GM18517 (cell line): ENCODE results near the gene HDAC2.
"Not testable (repeated sequence)": the region's sequence is repeated elsewhere in the genome, so short reads cannot be mapped to it uniquely, and the experiment has no call there.

Experiments
- ATAC-seq: cut with Tn5 transposase; IDR thresholded peaks from one replicate; pipeline ENCODE4 v1.9.1; 2021; ENCODE audit warnings: mild to moderate bottlenecking, moderate library complexity; ENCODE audit not compliant: unreplicated experiment

Gene HDAC2

DNA sequence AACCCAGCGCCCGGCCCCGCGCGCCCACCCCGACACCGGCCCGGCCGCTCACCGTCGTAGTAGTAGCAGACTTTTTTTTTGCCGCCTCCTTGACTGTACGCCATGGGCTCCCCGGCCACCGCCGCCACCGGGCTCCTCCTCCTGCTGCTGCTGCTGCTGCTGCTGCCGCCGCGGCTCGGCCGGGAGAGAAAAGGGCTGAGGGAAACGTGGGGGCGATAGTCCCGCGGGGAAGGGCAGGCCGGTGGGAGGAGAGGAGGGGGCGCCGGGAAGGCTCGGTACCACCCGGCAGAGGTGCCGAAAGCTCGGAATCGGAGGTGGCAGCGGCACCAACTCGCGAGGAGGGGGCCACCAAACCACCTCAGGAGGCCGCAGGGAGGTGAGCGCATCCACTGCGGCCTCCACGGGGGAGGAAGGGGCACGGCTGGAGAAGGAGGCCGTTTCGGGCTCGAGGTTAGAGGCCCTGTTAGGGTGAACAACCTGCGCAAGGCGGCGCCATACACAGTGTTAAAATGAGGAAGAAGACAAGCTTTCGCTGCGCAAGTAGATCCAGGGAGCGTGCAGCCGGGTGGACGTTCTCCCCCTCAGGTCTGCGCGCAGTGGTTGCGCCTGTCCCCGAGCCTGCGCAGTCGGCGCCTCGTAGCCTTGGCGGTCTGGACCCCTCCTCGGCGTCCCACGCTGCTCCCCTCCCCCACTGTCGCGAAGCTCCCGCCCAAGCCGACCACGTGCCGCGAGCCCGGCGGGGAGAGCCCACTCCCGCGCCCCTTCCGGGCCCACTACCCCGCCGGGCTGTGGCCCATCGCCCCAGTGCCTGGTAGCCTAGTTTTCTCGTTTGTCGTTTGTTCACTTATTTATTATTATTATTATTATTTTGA, at the start of gene HDAC2:
TSS of gene HDAC2 (minus strand) at position 344 of the 872 bp plus-strand sequence. CDS start at position 104, 240 bp downstream.
- ATAC-seq: peak; percentile 92

- no peak for ATAC-seq
Measured at GRCh38 chr6:114020196-114020595, 49.2 kb upstream of the HDAC2 start.

- ATAC-seq: not testable (repeated sequence)
Measured at GRCh38 chr6:114017146-114017545, 46.2 kb upstream of the HDAC2 start.

- not testable (repeated sequence) for ATAC-seq
Measured at GRCh38 chr6:114014106-114014505, 43.2 kb upstream of the HDAC2 start.

DNA sequence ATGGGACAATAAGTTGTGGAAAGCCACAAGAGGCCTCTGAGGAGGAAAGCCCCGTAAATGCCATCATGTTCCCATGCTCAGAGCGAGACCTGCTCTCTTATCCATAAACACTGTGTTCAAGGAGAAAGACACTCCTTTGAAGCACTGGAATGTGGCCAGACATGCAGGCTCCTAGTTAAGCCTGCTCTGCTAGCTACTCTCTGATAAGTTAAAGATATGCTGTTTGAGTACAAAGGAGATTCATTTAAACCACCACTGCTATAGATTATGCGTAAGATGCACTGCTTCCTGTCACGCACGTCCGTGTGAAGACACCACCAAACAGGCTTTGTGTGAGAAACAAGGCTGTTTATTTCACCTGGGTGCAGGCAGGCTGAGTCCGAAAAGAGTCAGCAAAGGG, 40.5 kb upstream of the HDAC2 start:
- not testable (repeated sequence) for ATAC-seq

GRCh38 chr6:114010540-114010939, 39.6 kb upstream of the HDAC2 start:
- no peak for ATAC-seq

DNA sequence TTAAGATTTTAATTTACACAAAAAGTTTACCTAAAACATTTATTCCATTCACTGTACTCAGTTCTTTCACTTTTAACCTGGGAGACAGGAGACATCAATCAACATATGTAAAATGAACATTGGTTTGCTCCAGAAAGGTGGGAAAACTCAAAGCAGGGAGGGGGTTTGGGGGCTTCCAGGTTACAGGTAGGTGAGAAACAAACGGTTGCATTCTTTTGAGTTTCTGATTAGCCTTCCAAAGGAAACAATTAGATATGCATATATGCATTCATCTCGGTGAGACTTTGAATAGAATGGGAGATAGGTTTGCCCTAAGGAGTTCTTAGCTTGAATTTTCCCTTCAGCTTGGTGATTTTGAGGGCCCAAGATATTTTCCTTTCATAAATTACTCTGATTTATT, 38.2 kb upstream of the HDAC2 start:
- no peak for ATAC-seq

DNA sequence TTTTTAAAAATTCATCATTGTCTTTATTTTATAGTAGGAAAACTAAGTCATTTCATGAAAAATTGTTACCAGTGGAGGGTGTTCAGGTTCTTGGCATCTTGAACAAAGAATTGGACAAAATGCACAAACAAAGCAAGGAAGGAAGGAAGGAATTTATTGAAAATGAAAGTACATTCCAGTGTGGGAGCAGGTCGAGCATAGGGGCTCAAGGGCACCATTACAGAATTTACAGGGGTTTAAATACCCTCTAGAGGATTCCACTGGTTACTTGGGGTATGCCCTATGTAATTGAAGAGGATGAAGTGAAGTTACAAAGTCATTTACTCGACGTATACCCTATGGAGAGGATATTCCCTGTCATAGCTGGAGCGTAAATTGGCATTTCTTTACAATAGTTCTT, 37.4 kb upstream of the HDAC2 start:
- ATAC-seq: no peak

- no peak for ATAC-seq
Measured at GRCh38 chr6:114007516-114007915, 36.6 kb upstream of the HDAC2 start.

DNA sequence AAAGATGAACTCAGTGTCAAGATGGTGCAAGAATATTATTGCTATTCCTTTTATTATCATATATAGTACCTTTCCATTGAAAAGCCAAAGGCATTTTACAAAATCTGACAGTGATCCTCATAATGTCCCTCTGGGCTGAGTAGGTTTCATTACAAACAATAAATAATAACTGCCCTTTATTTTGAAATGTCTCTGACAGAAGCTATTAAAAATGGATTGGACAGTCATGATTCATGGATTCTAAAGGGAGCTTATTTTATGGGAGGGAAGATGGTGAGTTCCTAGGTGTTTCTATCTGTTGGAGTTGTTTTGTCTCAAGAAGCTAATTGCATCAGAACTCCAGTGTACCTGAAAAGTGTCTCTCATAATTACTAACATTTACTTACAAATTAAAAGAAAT, 30.4 kb upstream of the HDAC2 start:
- no peak for ATAC-seq

DNA sequence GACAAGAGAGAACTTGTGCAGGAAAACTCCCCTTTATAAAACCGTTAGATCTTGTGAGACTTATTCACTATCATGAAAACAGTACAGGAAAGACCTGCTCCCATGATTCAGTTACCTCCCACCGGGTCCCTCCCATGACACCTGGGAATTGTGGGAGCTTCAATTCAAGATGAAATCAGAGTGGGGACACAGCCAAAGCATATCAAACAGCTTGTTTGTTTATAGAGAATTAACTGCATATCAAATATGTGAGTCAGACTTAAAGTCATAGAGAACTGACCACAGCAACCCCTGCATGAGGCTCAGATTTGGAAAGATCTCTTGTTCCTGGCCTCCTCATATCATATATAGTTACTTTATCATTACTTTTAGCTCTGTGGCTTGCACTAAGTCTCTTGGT, 29.1 kb upstream of the HDAC2 start:
- ATAC-seq: no peak

DNA sequence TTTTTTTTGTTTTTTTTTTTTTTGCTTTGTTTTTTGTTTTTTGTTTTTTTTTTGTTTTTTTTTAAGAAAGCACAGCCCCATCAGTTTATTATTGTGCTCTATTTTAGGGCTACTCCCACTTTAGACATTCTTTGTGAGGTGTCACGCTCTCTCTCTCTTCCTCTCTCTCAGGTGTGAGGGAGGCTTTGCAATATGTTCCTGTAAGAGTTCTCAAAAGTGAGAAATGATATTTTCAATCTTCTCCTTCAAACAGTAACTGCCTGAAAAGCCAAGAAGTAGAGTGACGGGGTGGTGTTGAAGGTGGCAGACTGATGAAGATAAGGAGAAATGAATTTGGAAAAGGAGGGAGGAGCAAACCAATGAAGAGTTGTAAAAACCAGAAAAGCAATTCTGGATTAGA, 28.3 kb upstream of the HDAC2 start:
- no peak for ATAC-seq

DNA sequence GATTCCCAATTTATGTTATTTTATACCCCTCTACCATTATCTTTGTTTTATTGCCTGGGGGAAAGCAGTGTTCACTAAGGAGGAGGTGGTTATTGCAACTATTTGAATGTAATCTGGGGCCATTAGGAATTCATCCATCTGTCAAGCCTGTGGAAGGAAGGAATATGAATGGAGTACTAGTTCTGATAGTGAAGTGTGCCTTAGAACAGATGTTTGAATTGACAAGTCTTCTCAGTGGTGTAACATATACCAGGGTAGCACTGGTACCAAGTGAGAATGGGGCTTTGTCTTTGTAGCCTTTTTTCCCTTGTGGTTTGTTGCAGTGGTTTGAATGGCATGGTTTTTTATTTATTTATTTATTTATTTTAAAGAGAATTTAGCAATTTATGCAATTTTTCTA, 27.9 kb upstream of the HDAC2 start:
- ATAC-seq: no peak

DNA sequence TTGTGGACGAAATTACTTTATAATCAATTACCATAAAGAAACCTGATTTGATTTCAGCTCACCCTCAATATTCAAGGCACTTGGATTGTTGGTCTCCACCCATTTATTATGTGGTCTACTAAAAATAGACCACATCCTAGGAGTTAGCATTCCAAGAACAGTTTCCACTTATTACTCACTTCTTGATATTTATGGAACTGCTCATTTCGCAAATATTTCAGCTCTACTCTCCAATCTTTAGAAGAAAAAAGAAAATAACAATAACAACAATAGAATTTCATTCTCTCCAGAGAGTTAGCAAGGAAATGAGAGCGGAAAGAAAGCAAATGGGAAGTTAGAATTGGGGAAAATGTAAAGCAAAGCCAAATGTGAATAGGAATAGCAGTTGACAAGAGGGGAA, 26.2 kb upstream of the HDAC2 start:
- no peak for ATAC-seq

- no peak for ATAC-seq
Measured at GRCh38 chr6:113995634-113996033, 24.7 kb upstream of the HDAC2 start.

DNA sequence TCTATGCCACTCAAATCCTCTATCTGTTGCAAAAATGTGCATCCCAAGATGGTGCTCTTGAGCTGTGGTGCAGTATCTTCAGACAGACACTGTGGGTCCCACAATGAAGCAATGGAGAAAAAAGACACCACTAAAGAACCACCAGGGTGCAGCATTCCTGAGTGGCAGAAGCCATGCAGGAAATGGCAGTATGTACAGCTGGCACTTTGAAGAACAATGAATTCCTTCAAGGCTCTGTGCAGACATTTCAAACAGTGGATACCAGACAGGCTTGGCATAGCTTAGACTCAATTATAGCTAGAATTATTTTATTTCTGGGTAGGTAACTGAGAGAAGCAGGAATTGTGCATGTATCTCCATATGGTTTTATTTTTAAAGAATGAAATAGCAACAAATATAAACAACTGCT, 24.0 kb upstream of the HDAC2 start:
- peak; percentile 97 for ATAC-seq

DNA sequence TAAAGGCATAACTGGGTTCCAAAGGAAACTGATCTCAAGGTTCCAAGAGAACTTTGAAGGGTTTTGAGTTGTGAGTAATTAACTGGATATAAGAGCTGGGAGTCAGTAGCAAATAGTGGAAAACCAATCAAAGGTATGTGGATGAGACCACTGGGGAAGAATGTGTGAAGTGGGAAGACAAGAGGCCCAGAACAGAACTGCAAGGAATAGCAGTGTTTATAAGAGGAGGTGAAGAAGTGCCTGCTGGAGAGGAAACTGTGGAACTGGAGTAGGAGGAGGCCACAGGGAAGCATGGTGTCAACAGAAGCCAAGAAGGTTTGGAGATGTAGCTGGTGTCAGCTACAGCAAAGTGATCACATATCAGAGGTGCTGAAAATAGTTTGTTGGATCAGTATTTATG, 18.7 kb upstream of the HDAC2 start:
- ATAC-seq: no peak

DNA sequence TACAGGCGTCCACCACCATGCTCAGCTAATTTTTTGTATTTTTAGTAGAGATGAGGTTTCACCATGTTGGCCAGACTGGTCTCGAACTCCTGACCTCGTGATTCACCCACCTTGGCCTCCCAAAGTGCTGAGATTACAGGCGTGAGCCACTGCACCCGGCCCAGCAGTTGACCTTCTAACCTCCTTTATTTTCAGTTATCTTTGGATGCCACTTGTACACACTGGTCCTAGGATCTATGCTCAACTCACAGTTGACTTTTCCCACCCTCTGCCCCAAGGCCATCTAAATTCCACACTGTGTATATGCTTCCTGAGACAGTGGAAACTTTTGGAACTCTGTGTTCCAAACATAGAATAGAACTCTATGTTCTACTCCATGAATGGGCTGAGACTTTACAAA, 11.7 kb upstream of the HDAC2 start:
- ATAC-seq: not testable (repeated sequence)

GRCh38 chr6:113982055-113982550, 11.2 kb upstream of the HDAC2 start:
- no peak for ATAC-seq

DNA sequence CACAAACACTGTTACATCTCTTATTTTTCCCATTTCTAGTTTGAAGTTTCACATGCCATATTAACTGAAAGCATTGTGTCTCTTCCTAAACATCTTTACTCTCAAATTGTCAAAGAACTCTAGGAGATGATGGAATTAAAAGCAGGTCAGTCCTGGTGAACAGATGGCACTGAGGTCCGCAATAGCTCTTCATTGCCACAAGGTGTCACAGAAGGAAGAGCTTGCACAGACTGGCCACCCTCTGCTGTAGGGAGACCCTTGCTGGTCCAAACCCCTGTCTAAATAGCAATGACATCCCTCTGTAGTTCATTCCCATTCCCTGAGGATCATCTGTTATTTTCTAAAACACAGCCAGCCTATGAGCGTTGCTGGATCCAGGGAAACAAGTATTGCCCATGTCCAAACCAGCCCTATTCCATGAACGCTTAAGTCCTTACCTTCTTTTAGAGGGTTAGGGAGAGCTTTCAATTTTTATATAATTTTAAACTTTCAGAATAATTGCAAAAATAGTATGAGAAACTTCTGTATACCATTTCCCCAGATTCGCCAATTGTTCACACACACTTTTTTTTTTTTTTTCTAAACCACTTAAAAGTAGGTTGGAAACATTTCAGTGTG, 10.1 kb upstream of the HDAC2 start:
- ATAC-seq: peak; percentile 79

- no peak for ATAC-seq
Measured at GRCh38 chr6:113979937-113980336, 9.0 kb upstream of the HDAC2 start.

- ATAC-seq: no peak
Measured at GRCh38 chr6:113978084-113978675, 7.2 kb upstream of the HDAC2 start.
